Fibroblast of pulmonary artery (primary cell): ENCODE measurements around the gene TGM4.

Experiments
- DNase-seq: peaks from one replicate; pipeline ENCODE4 v3.0.0-alpha.2; 2010; ENCODE audit warnings: low read depth
- H3K4me3 ChIP-seq: replicated peaks from 2 replicates; pipeline ENCODE4 v1.5.1; 2011; ENCODE audit warnings: low read depth, mild to moderate bottlenecking, control low read depth, low read length, moderate library complexity
- CTCF ChIP-seq: IDR thresholded peaks from 2 replicates; pipeline ENCODE4 v1.5.1; 2011; ENCODE audit warnings: mild to moderate bottlenecking, control low read depth, low read length, inconsistent platforms; ENCODE audit errors: missing control alignments

TGM4 gene

GRCh38 chr3:44862226-44862637 lies 12.2 kb upstream of the TGM4 start:
- peak; percentile 46 for DNase-seq
- no peak for TF ChIP-seq CTCF
- peak overlapping the region; percentile 63 for H3K4me3 ChIP-seq

- no peak for TF ChIP-seq CTCF
- DNase-seq = no peak
- no peak overlapping the region for H3K4me3 ChIP-seq
These were observed 9.0 kb upstream of the TGM4 start for GRCh38 chr3:44865272-44866035.

- H3K4me3 ChIP-seq = no peak overlapping the region
- DNase-seq = no peak
- TF ChIP-seq CTCF = no peak
These were observed 6.8 kb upstream of the TGM4 start for GRCh38 chr3:44867421-44868111.

GRCh38 chr3:44870375-44871061 lies 3.9 kb upstream of the TGM4 start:
- DNase-seq = no peak
- no peak for TF ChIP-seq CTCF
- no peak overlapping the region for H3K4me3 ChIP-seq

GRCh38 chr3:44875596-44875995 lies 1.2 kb downstream of the TGM4 start:
- DNase-seq = no peak
- no peak overlapping the region for H3K4me3 ChIP-seq

GRCh38 chr3:44877333-44877732 lies 2.9 kb downstream of the TGM4 start:
- TF ChIP-seq CTCF = no peak
- no peak overlapping the region for H3K4me3 ChIP-seq
- no peak for DNase-seq

More at GRCh38 chr3:44875596-44875995, 1.2 kb downstream of the TGM4 start:
- TF ChIP-seq CTCF = no peak
